ENCODE results near the gene SEPTIN3.

SEPTIN3 gene

DNA sequence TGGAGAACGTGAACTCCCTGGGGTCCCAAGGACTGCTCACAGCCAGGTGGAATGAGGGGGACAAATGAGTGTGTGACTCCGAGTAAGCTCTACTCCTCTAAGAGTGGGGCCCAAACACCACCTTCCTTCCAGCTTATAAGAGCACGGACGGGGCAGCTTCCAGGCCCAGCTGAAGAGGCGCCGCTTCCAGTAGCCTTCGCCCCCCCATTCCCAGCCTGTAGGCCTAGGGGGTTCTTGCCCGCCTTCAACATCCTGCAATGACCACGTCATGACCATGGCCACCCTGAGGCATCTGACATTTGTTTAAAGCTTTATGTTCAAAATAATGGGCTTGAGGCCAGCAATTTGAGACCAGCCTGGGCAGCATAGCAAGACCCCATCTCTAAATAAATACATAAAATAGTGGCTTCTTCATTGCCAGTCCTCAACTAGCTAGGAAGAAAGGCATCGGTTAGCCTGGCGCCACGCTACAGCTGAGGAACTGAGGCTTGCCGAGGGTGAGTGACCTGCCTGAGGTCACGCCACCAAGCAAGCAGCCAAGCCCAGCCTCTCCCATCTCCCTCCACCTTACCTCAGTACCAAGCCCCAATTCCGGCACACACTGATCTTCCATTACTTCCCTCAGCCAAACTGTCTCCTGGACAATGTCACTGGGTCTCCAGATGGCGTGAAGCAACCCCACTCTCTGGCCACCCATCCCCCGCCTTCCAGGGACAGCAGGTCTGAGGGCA lies 34.8 kb upstream of the SEPTIN3 start:
- no peak for DNase-seq (ENCODE audit: low read depth in 1 of 2, low spot score in 1 of 2)
- no peak overlapping the region for H3K4me3 ChIP-seq (replicated peaks; ENCODE audit: insufficient read depth, low read length)
- H3K27me3 ChIP-seq (ENCODE audit: insufficient read depth, poor library complexity, severe bottlenecking): no peaks in the 10 kb centered on the region
- H3K27ac ChIP-seq (replicated peaks): no peak overlapping the region
- TF ChIP-seq CTCF (IDR thresholded peaks at IDR 0.05; ENCODE audit: insufficient read depth, low read length): no peak
- no peak for TF ChIP-seq GABPA (IDR thresholded peaks at IDR 0.05; ENCODE audit: low read depth)
- TF ChIP-seq, protein P1, sequence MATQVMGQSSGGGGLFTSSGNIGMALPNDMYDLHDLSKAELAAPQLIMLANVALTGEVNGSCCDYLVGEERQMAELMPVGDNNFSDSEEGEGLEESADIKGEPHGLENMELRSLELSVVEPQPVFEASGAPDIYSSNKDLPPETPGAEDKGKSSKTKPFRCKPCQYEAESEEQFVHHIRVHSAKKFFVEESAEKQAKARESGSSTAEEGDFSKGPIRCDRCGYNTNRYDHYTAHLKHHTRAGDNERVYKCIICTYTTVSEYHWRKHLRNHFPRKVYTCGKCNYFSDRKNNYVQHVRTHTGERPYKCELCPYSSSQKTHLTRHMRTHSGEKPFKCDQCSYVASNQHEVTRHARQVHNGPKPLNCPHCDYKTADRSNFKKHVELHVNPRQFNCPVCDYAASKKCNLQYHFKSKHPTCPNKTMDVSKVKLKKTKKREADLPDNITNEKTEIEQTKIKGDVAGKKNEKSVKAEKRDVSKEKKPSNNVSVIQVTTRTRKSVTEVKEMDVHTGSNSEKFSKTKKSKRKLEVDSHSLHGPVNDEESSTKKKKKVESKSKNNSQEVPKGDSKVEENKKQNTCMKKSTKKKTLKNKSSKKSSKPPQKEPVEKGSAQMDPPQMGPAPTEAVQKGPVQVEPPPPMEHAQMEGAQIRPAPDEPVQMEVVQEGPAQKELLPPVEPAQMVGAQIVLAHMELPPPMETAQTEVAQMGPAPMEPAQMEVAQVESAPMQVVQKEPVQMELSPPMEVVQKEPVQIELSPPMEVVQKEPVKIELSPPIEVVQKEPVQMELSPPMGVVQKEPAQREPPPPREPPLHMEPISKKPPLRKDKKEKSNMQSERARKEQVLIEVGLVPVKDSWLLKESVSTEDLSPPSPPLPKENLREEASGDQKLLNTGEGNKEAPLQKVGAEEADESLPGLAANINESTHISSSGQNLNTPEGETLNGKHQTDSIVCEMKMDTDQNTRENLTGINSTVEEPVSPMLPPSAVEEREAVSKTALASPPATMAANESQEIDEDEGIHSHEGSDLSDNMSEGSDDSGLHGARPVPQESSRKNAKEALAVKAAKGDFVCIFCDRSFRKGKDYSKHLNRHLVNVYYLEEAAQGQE (IDR thresholded peaks at IDR 0.05; ENCODE audit: insufficient replicate concordance, low read depth): no peak
- no peak for TF ChIP-seq SPI1 (IDR thresholded peaks at IDR 0.05; ENCODE audit: borderline replicate concordance, low read depth)
- no peak for TF ChIP-seq POLR2AphosphoS5 (IDR thresholded peaks at IDR 0.05; ENCODE audit: low read depth)

DNA sequence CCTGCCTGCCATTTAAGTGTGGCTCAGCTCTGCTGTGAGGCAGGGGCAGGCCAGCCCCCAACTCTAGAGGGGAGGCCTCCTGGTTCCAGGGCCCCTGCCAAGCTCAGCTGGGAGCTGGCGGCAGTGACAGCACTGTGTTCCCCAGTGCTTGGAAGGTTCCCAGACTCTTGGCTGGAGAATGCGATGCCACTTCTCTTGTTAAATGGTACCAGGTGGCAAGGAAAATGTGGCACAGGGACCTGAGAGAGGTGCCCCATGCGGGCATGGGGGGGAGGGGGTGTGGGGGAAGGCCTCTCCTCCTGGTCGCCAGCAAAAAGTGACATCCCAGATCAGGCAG lies 34.3 kb upstream of the SEPTIN3 start:
- no peak for DNase-seq (ENCODE audit: low read depth in 1 of 2, low spot score in 1 of 2)
- no peak overlapping the region for H3K4me3 ChIP-seq (replicated peaks; ENCODE audit: insufficient read depth, low read length)
- H3K27ac ChIP-seq (replicated peaks): no peak overlapping the region
- TF ChIP-seq GABPA (IDR thresholded peaks at IDR 0.05; ENCODE audit: low read depth): no peak
- no peak; the same call in 1 of the 2 replicates for TF ChIP-seq POLR2AphosphoS5 (IDR thresholded peaks at IDR 0.05; ENCODE audit: low read depth)
- TF ChIP-seq SPI1 (IDR thresholded peaks at IDR 0.05; ENCODE audit: borderline replicate concordance, low read depth): no peak
- no peak for TF ChIP-seq CTCF (IDR thresholded peaks at IDR 0.05; ENCODE audit: insufficient read depth, low read length)
- H3K27me3 ChIP-seq (ENCODE audit: insufficient read depth, poor library complexity, severe bottlenecking): no peaks in the 10 kb centered on the region

DNA sequence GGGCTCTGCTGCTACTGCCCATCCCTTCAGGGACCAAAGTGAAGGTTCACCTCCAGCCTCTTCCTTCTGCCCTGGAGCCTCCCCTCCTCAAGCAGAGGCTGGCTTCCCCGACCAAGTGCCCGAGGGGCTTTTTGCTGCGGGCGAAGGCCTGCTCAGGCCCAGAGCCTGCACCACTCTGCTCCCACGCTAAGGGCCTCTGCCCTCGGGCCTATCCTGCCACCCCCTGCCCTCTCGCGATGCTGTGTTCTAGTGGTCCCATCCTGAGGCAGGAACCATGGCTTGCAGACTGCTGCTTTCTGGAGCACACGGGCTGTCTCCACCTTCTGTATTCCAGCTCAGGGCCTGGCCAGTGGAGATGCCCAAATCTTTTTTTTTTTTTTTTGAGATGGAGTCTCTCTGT lies 33.7 kb upstream of the SEPTIN3 start:
- Histone ChIP-seq H3K27me3 (ENCODE audit: insufficient read depth, poor library complexity, severe bottlenecking) (no peaks in the 10 kb centered on the region), H3K27ac (replicated peaks) (no peak overlapping the region), H3K4me3 (replicated peaks; ENCODE audit: insufficient read depth, low read length) (no peak overlapping the region)
- TF ChIP-seq SPI1 (IDR thresholded peaks at IDR 0.05; ENCODE audit: borderline replicate concordance, low read depth): no peak
- TF ChIP-seq POLR2AphosphoS5 (IDR thresholded peaks at IDR 0.05; ENCODE audit: low read depth): no peak
- TF ChIP-seq GABPA (IDR thresholded peaks at IDR 0.05; ENCODE audit: low read depth): no peak
- TF ChIP-seq, protein P1 (IDR thresholded peaks at IDR 0.05; ENCODE audit: insufficient replicate concordance, low read depth): no peak
- no peak for DNase-seq (ENCODE audit: low read depth in 1 of 2, low spot score in 1 of 2)

DNA sequence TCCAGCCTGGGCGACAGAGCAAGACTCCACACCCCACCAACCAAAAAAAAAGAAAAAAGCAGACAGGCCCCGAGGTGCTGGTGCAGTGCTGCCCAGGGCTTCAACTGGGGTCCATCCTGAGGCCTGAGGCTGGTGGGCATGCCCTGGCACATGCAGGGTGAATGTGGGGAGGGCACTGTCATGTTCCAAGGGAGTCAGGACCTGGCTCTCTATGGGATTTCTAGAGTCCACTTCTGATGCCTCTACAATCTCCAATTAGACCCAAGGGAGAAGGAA lies 32.4 kb upstream of the SEPTIN3 start:
- H3K4me3 ChIP-seq (replicated peaks; ENCODE audit: insufficient read depth, low read length): no peak overlapping the region
- H3K27me3 ChIP-seq (ENCODE audit: insufficient read depth, poor library complexity, severe bottlenecking): no peaks in the 10 kb centered on the region
- no peak overlapping the region for H3K27ac ChIP-seq (replicated peaks)
- TF ChIP-seq CTCF (IDR thresholded peaks at IDR 0.05; ENCODE audit: insufficient read depth, low read length) (no peak), SPI1 (IDR thresholded peaks at IDR 0.05; ENCODE audit: borderline replicate concordance, low read depth) (no peak), GABPA (IDR thresholded peaks at IDR 0.05; ENCODE audit: low read depth) (no peak), POLR2AphosphoS5 (IDR thresholded peaks at IDR 0.05; ENCODE audit: low read depth) (no peak; the same call in 1 of the 2 replicates)
- TF ChIP-seq, protein P1 (IDR thresholded peaks at IDR 0.05; ENCODE audit: insufficient replicate concordance, low read depth): no peak
- no peak for DNase-seq (ENCODE audit: low read depth in 1 of 2, low spot score in 1 of 2)

All from HL-60 (cell line).